ENCODE measurements around the gene SBNO1.

Gene SBNO1

GRCh38 chr12:123269896-123270213 lies 94.8 kb downstream of the SBNO1 start:
- no peak overlapping the region for H3K4me3 ChIP-seq (ENCODE audit: insufficient read depth, low read length, poor library complexity, severe bottlenecking)
- 0 out of 2 replicates have a peak, but pooled peaks cover 4% of the 10 kb centered on the region for H3F3A ChIP-seq (ENCODE audit: insufficient read depth)
- H2AFZ ChIP-seq (ENCODE audit: low read depth, low read length, severe bottlenecking), result no peak overlapping the region
- no peaks in the 10 kb centered on the region for H4K20me1 ChIP-seq (ENCODE audit: low read depth, low read length)
- H3K9me3 ChIP-seq (ENCODE audit: insufficient read depth, low read length), result no peaks in the 10 kb centered on the region
- no peak for TF ChIP-seq EZH2phosphoT487 (conservative IDR thresholded peaks at IDR 0.05; ENCODE audit: low read length)
- TF ChIP-seq CTCF (IDR thresholded peaks at IDR 0.05; ENCODE audit: insufficient read depth, low read length, poor library complexity, severe bottlenecking), result no peak
- no peaks in the 10 kb centered on the region for H3K27me3 ChIP-seq (ENCODE audit: low read length)
- no peaks in the 10 kb centered on the region for H3K9me2 ChIP-seq (replicated peaks; ENCODE audit: insufficient read depth, low read length)
- peak overlapping the region; percentile 55 for H3K4me2 ChIP-seq (ENCODE audit: low read depth, low read length, poor library complexity, severe bottlenecking)
- H3K9ac ChIP-seq (ENCODE audit: low read length), result no peak overlapping the region
- no peaks in the 10 kb centered on the region for H3K79me2 ChIP-seq (ENCODE audit: insufficient read depth, low read length)
- H3K27ac ChIP-seq (ENCODE audit: low read depth, low read length), result no peak overlapping the region
- no peaks in the 10 kb centered on the region for H3K36me3 ChIP-seq (ENCODE audit: low read length)

- H2AFZ ChIP-seq (ENCODE audit: low read depth, low read length, severe bottlenecking), result no peak overlapping the region
- 0 out of 2 replicates have a peak, but pooled peaks cover 4% of the 10 kb centered on the region for H3F3A ChIP-seq (ENCODE audit: insufficient read depth)
- H3K9me2 ChIP-seq (replicated peaks; ENCODE audit: insufficient read depth, low read length), result no peaks in the 10 kb centered on the region
- no peaks in the 10 kb centered on the region for H3K9me3 ChIP-seq (ENCODE audit: insufficient read depth, low read length)
- no peak overlapping the region for H3K4me2 ChIP-seq (ENCODE audit: low read depth, low read length, poor library complexity, severe bottlenecking)
- TF ChIP-seq EZH2phosphoT487 (conservative IDR thresholded peaks at IDR 0.05; ENCODE audit: low read length), result no peak
- no peak for TF ChIP-seq CTCF (IDR thresholded peaks at IDR 0.05; ENCODE audit: insufficient read depth, low read length, poor library complexity, severe bottlenecking)
- no peak overlapping the region for H3K4me3 ChIP-seq (ENCODE audit: insufficient read depth, low read length, poor library complexity, severe bottlenecking)
- H3K27ac ChIP-seq (ENCODE audit: low read depth, low read length), result no peak overlapping the region
- no peaks in the 10 kb centered on the region for H3K27me3 ChIP-seq (ENCODE audit: low read length)
- H4K20me1 ChIP-seq (ENCODE audit: low read depth, low read length), result no peaks in the 10 kb centered on the region
- no peak overlapping the region for H3K9ac ChIP-seq (ENCODE audit: low read length)
- H3K79me2 ChIP-seq (ENCODE audit: insufficient read depth, low read length), result no peaks in the 10 kb centered on the region
- H3K36me3 ChIP-seq (ENCODE audit: low read length), result no peaks in the 10 kb centered on the region
These were observed 95.2 kb downstream of the SBNO1 start for GRCh38 chr12:123269395-123269892.

GRCh38 chr12:123268850-123269249 lies 95.8 kb downstream of the SBNO1 start:
- H3K79me2 ChIP-seq (ENCODE audit: insufficient read depth, low read length), result no peaks in the 10 kb centered on the region
- TF ChIP-seq CTCF (IDR thresholded peaks at IDR 0.05; ENCODE audit: insufficient read depth, low read length, poor library complexity, severe bottlenecking) (no peak), EZH2phosphoT487 (conservative IDR thresholded peaks at IDR 0.05; ENCODE audit: low read length) (no peak)
- H3K27ac ChIP-seq (ENCODE audit: low read depth, low read length), result no peak overlapping the region
- H4K20me1 ChIP-seq (ENCODE audit: low read depth, low read length), result no peaks in the 10 kb centered on the region
- H3F3A ChIP-seq (ENCODE audit: insufficient read depth), result 0 out of 2 replicates have a peak, but pooled peaks cover 4% of the 10 kb centered on the region
- H3K4me3 ChIP-seq (ENCODE audit: insufficient read depth, low read length, poor library complexity, severe bottlenecking), result no peak overlapping the region
- no peaks in the 10 kb centered on the region for H3K9me3 ChIP-seq (ENCODE audit: insufficient read depth, low read length)
- no peak overlapping the region for H3K4me2 ChIP-seq (ENCODE audit: low read depth, low read length, poor library complexity, severe bottlenecking)
- H3K36me3 ChIP-seq (ENCODE audit: low read length), result no peaks in the 10 kb centered on the region
- no peaks in the 10 kb centered on the region for H3K27me3 ChIP-seq (ENCODE audit: low read length)
- H2AFZ ChIP-seq (ENCODE audit: low read depth, low read length, severe bottlenecking), result no peak overlapping the region
- no peaks in the 10 kb centered on the region for H3K9me2 ChIP-seq (replicated peaks; ENCODE audit: insufficient read depth, low read length)
- no peak overlapping the region for H3K9ac ChIP-seq (ENCODE audit: low read length)
